Activated CD4-positive, alpha-beta T cell treated with anti-CD3 and anti-CD28 coated beads for 36 hours (primary cell): Measurements from ENCODE around the gene CRTC3. TPM values are rescaled to one million over a fixed set of nuclear protein-coding genes. Genes with fewer than 3 reads are reported as not detected.
"Not testable (repeated sequence)": the region's sequence is repeated elsewhere in the genome, so short reads cannot be mapped to it uniquely, and the experiment has no call there.

Experiments used
- ATAC-seq: fragments of 200-7000 bp; cut with Tn5 transposase; one replicate; pipeline ENCODE4 v1.10.0; 2021; ENCODE audit warnings: mild to moderate bottlenecking, moderate library complexity
- CTCF ChIA-PET: fragments of 350-600 bp; sonication (Branson Sonifier 250); formaldehyde crosslinking; loops from one replicate; lab custom pipeline; 2021; ENCODE audit warnings: antibody characterized with exemption; lab: Charles Lee
- POLR2A ChIA-PET: fragments of 350-600 bp; sonication (Branson Sonifier 250); formaldehyde crosslinking; loops from one replicate; lab custom pipeline; 2021; ENCODE audit warnings: antibody characterized with exemption, inconsistent platforms; lab: Charles Lee
- DNase-seq: peaks from one replicate; pipeline ENCODE4 v3.0.0-alpha.2; 2020
- H3K27ac Mint-ChIP-seq: one replicate; pipeline ENCODE4 v1.8.0; 2021; ENCODE audit warnings: mixed read lengths
- H3K27me3 Mint-ChIP-seq: one replicate; pipeline ENCODE4 v1.8.0; 2021; ENCODE audit warnings: mixed read lengths
- H3K36me3 Mint-ChIP-seq: one replicate; pipeline ENCODE4 v1.8.0; 2021; ENCODE audit warnings: low read depth, mixed read lengths
- H3K4me1 Mint-ChIP-seq: one replicate; pipeline ENCODE4 v1.8.0; 2021; ENCODE audit warnings: mixed read lengths
- H3K4me3 Mint-ChIP-seq: one replicate; pipeline ENCODE4 v1.8.0; 2021; ENCODE audit warnings: mild to moderate bottlenecking, moderate library complexity, mixed read lengths
- H3K9me3 Mint-ChIP-seq: one replicate; pipeline ENCODE4 v1.8.0; 2021; ENCODE audit warnings: low read depth, mixed read lengths
- intact Hi-C, 2 experiments: fragments of 100-400 bp; cut with DNase I in 1 of 2; cut with micrococcal nuclease in 1 of 2; formaldehyde crosslinking; loops; one replicate each; pipeline versions ENCODE4 v1.14.2 to v1.15.1; 2022 to 2024; cut with DNase I, micrococcal nuclease
- total RNA-seq, 2 experiments: library from RNA; stranded (reverse); gene quantifications; one replicate each; pipeline ENCODE4 v1.2.3, GENCODE V29; 2021

Gene CRTC3
- total RNA-seq, 2 experiments from 2014 or later: 32.4 to 36.2 TPM

GRCh38 chr15:90684281-90684680 lies 154.6 kb downstream of the CRTC3 start:
- H3K27me3 Mint-ChIP-seq: peaks cover 6% of the 10 kb centered on the region
- no peak overlapping the region for H3K27ac Mint-ChIP-seq
- intact Hi-C loops: no loop called here
- H3K36me3 Mint-ChIP-seq: no peaks in the 10 kb centered on the region
- ChIA-PET CTCF (interaction anchor here (1.2 kb wide), 1 partner anchor 36 kb away, joined by 4 read pairs; no protein-coding TSS in a partner anchor), POLR2A (no interaction called here)
- no peak overlapping the region for H3K4me3 Mint-ChIP-seq
- DNase-seq: no peak
- no peaks in the 10 kb centered on the region for H3K9me3 Mint-ChIP-seq
- ATAC-seq: no peak
- H3K4me1 Mint-ChIP-seq: peaks cover 49% of the 10 kb centered on the region

- H3K27me3 Mint-ChIP-seq: peaks cover 6% of the 10 kb centered on the region
- intact Hi-C loops: loop anchor here (1.0 to 2.0 kb wide), 3 partner anchors 25 to 31 kb away; partner anchors contain the start of gene BLM (in 1 of the 2)
- ATAC-seq (peak; percentile 8), DNase-seq (no peak)
- no peaks in the 10 kb centered on the region for H3K9me3 Mint-ChIP-seq
- ChIA-PET CTCF (interaction anchor here (0.5 to 1.9 kb wide), 8 partner anchors 9 to 247 kb away, joined by 3 to 8 read pairs (median 3); partner anchors contain the start of gene BLM), POLR2A (no interaction called here)
- no peak overlapping the region for H3K4me3 Mint-ChIP-seq
- H3K36me3 Mint-ChIP-seq: no peaks in the 10 kb centered on the region
- peaks cover 35% of the 10 kb centered on the region for H3K4me1 Mint-ChIP-seq
- H3K27ac Mint-ChIP-seq: peak overlapping the region; percentile 90
Measured at GRCh38 chr15:90685591-90686434, 156.1 kb downstream of the CRTC3 start.

- ATAC-seq (peak; percentile 95), DNase-seq (peak; percentile 50)
- H3K9me3 Mint-ChIP-seq: no peaks in the 10 kb centered on the region
- H3K4me3 Mint-ChIP-seq: peak overlapping the region; percentile 11
- POLR2A ChIA-PET: interaction anchor here (0.6 kb wide), 1 partner anchor 158 kb away, joined by 5 read pairs; no protein-coding TSS in a partner anchor
- H3K4me1 Mint-ChIP-seq: peaks cover 31% of the 10 kb centered on the region
- H3K27me3 Mint-ChIP-seq: peaks cover 6% of the 10 kb centered on the region
- no peaks in the 10 kb centered on the region for H3K36me3 Mint-ChIP-seq
- intact Hi-C loops: loop anchor here (1.0 to 2.0 kb wide), 3 partner anchors 26 to 30 kb away; partner anchors contain the start of gene BLM (in 1 of the 2)
- CTCF ChIA-PET: interaction anchor here (0.6 to 1.9 kb wide), 9 partner anchors 10 to 248 kb away, joined by 3 to 8 read pairs (median 3); partner anchors contain the start of gene BLM
- H3K27ac Mint-ChIP-seq: peak overlapping the region; percentile 90
Measured at GRCh38 chr15:90686435-90687218, 156.9 kb downstream of the CRTC3 start.

GRCh38 chr15:90689326-90689961 lies 159.7 kb downstream of the CRTC3 start:
- H3K27me3 Mint-ChIP-seq, H3K27ac Mint-ChIP-seq, ATAC-seq, H3K36me3 Mint-ChIP-seq, DNase-seq, H3K4me3 Mint-ChIP-seq, intact Hi-C loops, H3K9me3 Mint-ChIP-seq, POLR2A ChIA-PET: not testable (repeated sequence)
- peaks cover 30% of the 10 kb centered on the region for H3K4me1 Mint-ChIP-seq
- CTCF ChIA-PET: interaction anchor here (1.0 to 2.1 kb wide), 3 partner anchors 11 to 41 kb away, joined by 3 to 5 read pairs (median 3); no protein-coding TSS in a partner anchor

- intact Hi-C loops: loop anchor here in 1 of 2 experiments (10.0 kb wide), 1 partner anchor 194 kb away; the partner anchor contains the start of gene FES
- CTCF ChIA-PET: interaction anchor here (1.7 kb wide), 1 partner anchor 43 kb away, joined by 6 read pairs; no protein-coding TSS in a partner anchor
Measured at GRCh38 chr15:90690585-90690984, 160.9 kb downstream of the CRTC3 start.

GRCh38 chr15:90691369-90691768 lies 161.6 kb downstream of the CRTC3 start:
- Mint-ChIP-seq H3K4me1 (peaks cover 18% of the 10 kb centered on the region), H3K36me3 (no peaks in the 10 kb centered on the region), H3K9me3 (no peaks in the 10 kb centered on the region), H3K4me3 (no peak overlapping the region), H3K27ac (no peak overlapping the region), H3K27me3 (no peaks in the 10 kb centered on the region)
- CTCF ChIA-PET: interaction anchor here (0.6 to 1.7 kb wide), 3 partner anchors 12 to 371 kb away, joined by 4 to 6 read pairs (median 4); no protein-coding TSS in a partner anchor
- POLR2A ChIA-PET: no interaction called here
- ATAC-seq: no peak
- DNase-seq: no peak
- intact Hi-C loops: loop anchor here in 1 of 2 experiments (10.0 kb wide), 1 partner anchor 193 kb away; the partner anchor contains the start of gene FES

More at GRCh38 chr15:90690585-90690984, 160.9 kb downstream of the CRTC3 start:
- no peak overlapping the region for H3K27ac Mint-ChIP-seq
- no peak overlapping the region for H3K4me3 Mint-ChIP-seq
- POLR2A ChIA-PET: no interaction called here
- peaks cover 24% of the 10 kb centered on the region for H3K4me1 Mint-ChIP-seq
- H3K27me3 Mint-ChIP-seq: no peaks in the 10 kb centered on the region
- H3K36me3 Mint-ChIP-seq: no peaks in the 10 kb centered on the region
- no peak for DNase-seq
- no peaks in the 10 kb centered on the region for H3K9me3 Mint-ChIP-seq
- no peak for ATAC-seq

- H3K27me3 Mint-ChIP-seq: no peaks in the 10 kb centered on the region
- ChIA-PET POLR2A (no interaction called here), CTCF (interaction anchor here (0.6 to 3.6 kb wide), 9 partner anchors 11 to 371 kb away, joined by 3 to 21 read pairs (median 4); no protein-coding TSS in a partner anchor)
- no peak for DNase-seq
- H3K4me1 Mint-ChIP-seq: peaks cover 13% of the 10 kb centered on the region
- ATAC-seq: no peak
- H3K27ac Mint-ChIP-seq: no peak overlapping the region
- no peaks in the 10 kb centered on the region for H3K9me3 Mint-ChIP-seq
- no peaks in the 10 kb centered on the region for H3K36me3 Mint-ChIP-seq
- no peak overlapping the region for H3K4me3 Mint-ChIP-seq
- intact Hi-C loops: loop anchor here in 1 of 2 experiments (10.0 kb wide), 1 partner anchor 193 kb away; the partner anchor contains the start of gene FES
Measured at GRCh38 chr15:90691982-90692773, 162.5 kb downstream of the CRTC3 start.

Other genes starting within 250 kb of the CRTC3 start
- gene ZNF774, start 177.6 kb upstream of the CRTC3 start, total RNA-seq: 1 to 10 TPM; 1.5 to 2.0 TPM
- gene IQGAP1, start 141.7 kb upstream of the CRTC3 start, total RNA-seq: 100 to 1,000 TPM; 181 to 334 TPM
- gene BLM, start 187.4 kb downstream of the CRTC3 start, total RNA-seq: 10 to 100 TPM; 59.5 to 73.7 TPM